Adrenal gland (tissue), 5 donors: Measurements from ENCODE around the gene GSE1.

Source experiments
- POLR2A ChIP-seq, 2 donors: fragments of 450-650 bp; IDR thresholded peaks; one replicate each; pipeline ENCODE4 v1.6.1; 2017; ENCODE audit warnings: antibody characterized with exemption in 2 of 2, mild to moderate bottlenecking in 2 of 2, moderate library complexity in 1 of 2
- TF ChIP-seq, protein P1 (sequence below), 6 experiments: fragments of 450-650 bp in 4 of 6; fragments of 200-600 bp in 2 of 6; sonication (generic) in 1 of 6; IDR thresholded peaks; 1 replicate in 5 of 6; 2 replicates in 1 of 6; pipeline versions ENCODE4 v1.5.1 to v1.8.0; 2016 to 2021; ENCODE audit warnings: antibody characterized with exemption in 6 of 6, mild to moderate bottlenecking in 2 of 6, moderate library complexity in 1 of 6
- donor health status: DM: no; HTN: no; CAD: no.

GRCh38 chr16:85681255-85681654, 68.1 kb downstream of the GSE1 start:
- TF ChIP-seq, protein P1, sequence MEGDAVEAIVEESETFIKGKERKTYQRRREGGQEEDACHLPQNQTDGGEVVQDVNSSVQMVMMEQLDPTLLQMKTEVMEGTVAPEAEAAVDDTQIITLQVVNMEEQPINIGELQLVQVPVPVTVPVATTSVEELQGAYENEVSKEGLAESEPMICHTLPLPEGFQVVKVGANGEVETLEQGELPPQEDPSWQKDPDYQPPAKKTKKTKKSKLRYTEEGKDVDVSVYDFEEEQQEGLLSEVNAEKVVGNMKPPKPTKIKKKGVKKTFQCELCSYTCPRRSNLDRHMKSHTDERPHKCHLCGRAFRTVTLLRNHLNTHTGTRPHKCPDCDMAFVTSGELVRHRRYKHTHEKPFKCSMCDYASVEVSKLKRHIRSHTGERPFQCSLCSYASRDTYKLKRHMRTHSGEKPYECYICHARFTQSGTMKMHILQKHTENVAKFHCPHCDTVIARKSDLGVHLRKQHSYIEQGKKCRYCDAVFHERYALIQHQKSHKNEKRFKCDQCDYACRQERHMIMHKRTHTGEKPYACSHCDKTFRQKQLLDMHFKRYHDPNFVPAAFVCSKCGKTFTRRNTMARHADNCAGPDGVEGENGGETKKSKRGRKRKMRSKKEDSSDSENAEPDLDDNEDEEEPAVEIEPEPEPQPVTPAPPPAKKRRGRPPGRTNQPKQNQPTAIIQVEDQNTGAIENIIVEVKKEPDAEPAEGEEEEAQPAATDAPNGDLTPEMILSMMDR (IDR thresholded peaks at IDR 0.05): no peak
- TF ChIP-seq POLR2A (IDR thresholded peaks at IDR 0.05): no peak
